UCSD-AML1 (cell line): ENCODE data around the gene AMDHD2.
"Not testable (repeated sequence)": the region's sequence is repeated elsewhere in the genome, so short reads cannot be mapped to it uniquely, and the experiment has no call there.

Experiments used
- DNase-seq: peaks from one replicate; lab custom pipeline; 2025; ENCODE audit not compliant: unreplicated experiment; lab: John Stamatoyannopoulos, UW

The AMDHD2 gene

GRCh38 chr16:2520097-2520783 lies at the start of gene AMDHD2:
TSS of gene AMDHD2 (plus strand) at chr16:2520371. CDS start at chr16:2520459, 88 bp downstream.
- peak; percentile 86 for DNase-seq

GRCh38 chr16:2470603-2471015 lies 49.6 kb upstream of the AMDHD2 start:
- DNase-seq = no peak

- DNase-seq = no peak
These were observed 49.0 kb upstream of the AMDHD2 start, which contains the start of gene NTN3 for GRCh38 chr16:2471016-2471652. TSS of gene NTN3 (plus strand) at chr16:2471297. CDS start at chr16:2471702, 405 bp downstream.

GRCh38 chr16:2471653-2472487 lies 48.3 kb upstream of the AMDHD2 start:
- DNase-seq = no peak

GRCh38 chr16:2472488-2472864 lies 47.7 kb upstream of the AMDHD2 start:
- no peak for DNase-seq

GRCh38 chr16:2472885-2473445 lies 47.2 kb upstream of the AMDHD2 start:
- no peak for DNase-seq

- DNase-seq = peak; percentile 59
These were observed 46.7 kb upstream of the AMDHD2 start for GRCh38 chr16:2473446-2473926.

GRCh38 chr16:2473999-2474876 lies 45.9 kb upstream of the AMDHD2 start:
- peak; percentile 72 for DNase-seq

- DNase-seq = peak; percentile 92
These were observed 45.2 kb upstream of the AMDHD2 start, which contains the start of gene TBC1D24 for GRCh38 chr16:2474877-2475412. TSS of gene TBC1D24 (plus strand) at chr16:2475127. CDS start at chr16:2496149, 21,022 bp downstream.

GRCh38 chr16:2475413-2476344 lies 44.5 kb upstream of the AMDHD2 start:
- DNase-seq = peak; percentile 47

- no peak for DNase-seq
These were observed 43.8 kb upstream of the AMDHD2 start for GRCh38 chr16:2476345-2476720.

GRCh38 chr16:2476741-2477140 lies 43.4 kb upstream of the AMDHD2 start:
- no peak for DNase-seq

GRCh38 chr16:2477327-2477726 lies 42.8 kb upstream of the AMDHD2 start:
- no peak for DNase-seq

- no peak for DNase-seq
These were observed 41.9 kb upstream of the AMDHD2 start for GRCh38 chr16:2478279-2478678.

- DNase-seq = not testable (repeated sequence)
These were observed 40.2 kb upstream of the AMDHD2 start for GRCh38 chr16:2479996-2480395.

- DNase-seq = no peak
These were observed 39.2 kb upstream of the AMDHD2 start for GRCh38 chr16:2480948-2481347.

- no peak for DNase-seq
These were observed 38.5 kb upstream of the AMDHD2 start for GRCh38 chr16:2481676-2482075.

- no peak for DNase-seq
These were observed 37.9 kb upstream of the AMDHD2 start for GRCh38 chr16:2482249-2482648.
